Epithelial cell of esophagus (primary cell): Measurements from ENCODE around the gene PXK.

Source experiments
- DNase-seq: peaks from one replicate; pipeline ENCODE4 v3.0.0; 2010; ENCODE audit warnings: low read depth
- H3K4me3 ChIP-seq: 2 replicates; pipeline ENCODE4 v1.5.1; 2011; ENCODE audit warnings: mild to moderate bottlenecking, low read length, control low read depth
- CTCF ChIP-seq: IDR thresholded peaks from 2 replicates; pipeline ENCODE4 v1.5.1; 2011; ENCODE audit warnings: low read depth, mild to moderate bottlenecking, low read length, control low read depth, inconsistent platforms; ENCODE audit not compliant: insufficient read depth; ENCODE audit errors: missing control alignments

The PXK gene

GRCh38 chr3:58366699-58367098, 34.0 kb downstream of the PXK start:
- TF ChIP-seq CTCF: no peak
- no peak for DNase-seq
- H3K4me3 ChIP-seq: no peak overlapping the region

DNA sequence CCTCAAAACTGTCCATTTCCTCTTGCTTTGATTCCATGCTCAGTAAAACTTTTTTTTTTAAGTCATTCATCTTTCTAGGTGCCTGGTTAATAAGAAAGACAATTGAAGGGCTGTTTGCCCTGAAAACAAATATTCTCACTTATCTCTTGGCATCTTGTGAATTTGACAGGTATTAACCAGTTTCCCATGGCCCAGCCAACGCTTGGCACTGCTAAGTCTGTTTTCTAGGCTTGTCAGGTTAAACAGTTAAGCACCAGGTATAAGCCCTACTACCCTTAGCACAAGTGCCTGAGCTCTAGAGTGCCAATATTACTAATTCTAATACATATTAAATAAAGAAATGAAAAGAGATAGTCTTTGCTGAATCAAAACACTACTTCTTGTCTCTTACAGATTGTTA, 36.3 kb downstream of the PXK start:
- TF ChIP-seq CTCF: no peak
- H3K4me3 ChIP-seq: no peak overlapping the region
- DNase-seq: no peak

DNA sequence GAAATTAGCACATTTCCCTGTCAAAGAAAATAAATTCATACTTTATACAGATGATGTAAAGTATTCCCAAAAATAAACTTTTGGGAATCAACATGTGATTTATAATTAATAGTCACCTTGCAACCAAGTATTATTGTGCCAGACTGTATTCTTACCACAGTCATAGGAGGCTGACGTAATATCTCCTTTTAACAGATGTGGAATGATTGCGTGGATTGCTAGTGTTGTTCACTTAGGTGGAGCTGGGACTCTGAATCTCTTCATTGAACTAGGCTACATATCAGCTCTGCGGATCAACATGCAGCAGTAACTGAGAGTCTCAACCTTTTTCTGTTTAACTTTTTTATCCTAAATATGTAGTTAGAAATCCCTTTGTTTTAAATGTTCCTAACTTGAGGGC, 37.2 kb downstream of the PXK start:
- DNase-seq: no peak
- H3K4me3 ChIP-seq: no peak overlapping the region
- no peak for TF ChIP-seq CTCF

DNA sequence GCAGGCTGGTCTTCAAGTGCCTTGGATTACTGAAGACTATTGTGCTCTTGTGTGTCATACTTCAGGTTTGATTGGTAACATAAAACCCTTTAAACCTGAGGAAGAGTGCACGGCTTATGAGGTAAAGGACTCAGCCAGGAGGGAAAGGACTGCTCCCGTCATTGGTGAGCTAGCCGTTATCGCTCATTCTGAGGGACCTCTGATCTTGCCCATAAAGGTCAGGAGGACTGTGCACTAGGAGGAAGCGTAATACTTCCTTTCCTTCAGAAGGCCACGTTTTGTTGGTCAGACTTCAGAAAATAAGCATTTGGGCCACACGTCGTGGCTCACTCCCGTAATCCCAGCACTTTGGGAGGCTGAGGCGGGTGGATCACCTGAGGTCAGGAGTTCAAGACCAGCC, 37.7 kb downstream of the PXK start:
- no peak for DNase-seq
- no peak overlapping the region for H3K4me3 ChIP-seq
- no peak for TF ChIP-seq CTCF

- no peak for DNase-seq
- no peak for TF ChIP-seq CTCF
- H3K4me3 ChIP-seq: no peak overlapping the region
Observed at GRCh38 chr3:58371754-58372153, 39.1 kb downstream of the PXK start.

DNA sequence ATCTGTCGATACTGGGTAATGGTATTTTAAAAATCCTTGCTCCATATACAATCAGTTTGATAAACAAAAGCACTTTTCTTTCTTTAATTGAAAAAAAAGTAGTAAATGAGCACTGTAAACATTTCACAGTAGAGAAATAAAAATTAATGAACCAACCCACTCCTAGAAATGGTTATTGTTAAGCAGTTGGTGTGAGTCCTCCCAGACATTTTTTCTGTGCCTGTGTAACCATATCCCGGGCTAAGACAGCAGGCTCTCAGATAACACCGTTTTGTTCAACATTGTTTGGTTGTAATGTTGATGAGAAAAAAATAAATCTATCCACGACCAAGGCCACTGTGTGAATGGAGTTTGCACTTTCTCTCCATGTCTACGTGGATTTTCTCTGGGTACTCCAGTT, 42.6 kb downstream of the PXK start:
- no peak for DNase-seq
- no peak for TF ChIP-seq CTCF
- no peak overlapping the region for H3K4me3 ChIP-seq

GRCh38 chr3:58377168-58377567, 44.5 kb downstream of the PXK start:
- no peak for DNase-seq
- TF ChIP-seq CTCF: no peak
- no peak overlapping the region for H3K4me3 ChIP-seq
